IPS DF 19.7 (cell line): ENCODE results near the gene TMEM178B.

ENCODE experiments used
- DNase-seq: peaks from one replicate; pipeline ENCODE4 v3.0.0-alpha.2; 2013; ENCODE audit warnings: low read depth, low spot score

TMEM178B gene

GRCh38 chr7:141421306-141421705 is 347.4 kb downstream of the TMEM178B start:
- no peak for DNase-seq

- DNase-seq = no peak
Measured at GRCh38 chr7:141427134-141427533, 353.3 kb downstream of the TMEM178B start.

DNA sequence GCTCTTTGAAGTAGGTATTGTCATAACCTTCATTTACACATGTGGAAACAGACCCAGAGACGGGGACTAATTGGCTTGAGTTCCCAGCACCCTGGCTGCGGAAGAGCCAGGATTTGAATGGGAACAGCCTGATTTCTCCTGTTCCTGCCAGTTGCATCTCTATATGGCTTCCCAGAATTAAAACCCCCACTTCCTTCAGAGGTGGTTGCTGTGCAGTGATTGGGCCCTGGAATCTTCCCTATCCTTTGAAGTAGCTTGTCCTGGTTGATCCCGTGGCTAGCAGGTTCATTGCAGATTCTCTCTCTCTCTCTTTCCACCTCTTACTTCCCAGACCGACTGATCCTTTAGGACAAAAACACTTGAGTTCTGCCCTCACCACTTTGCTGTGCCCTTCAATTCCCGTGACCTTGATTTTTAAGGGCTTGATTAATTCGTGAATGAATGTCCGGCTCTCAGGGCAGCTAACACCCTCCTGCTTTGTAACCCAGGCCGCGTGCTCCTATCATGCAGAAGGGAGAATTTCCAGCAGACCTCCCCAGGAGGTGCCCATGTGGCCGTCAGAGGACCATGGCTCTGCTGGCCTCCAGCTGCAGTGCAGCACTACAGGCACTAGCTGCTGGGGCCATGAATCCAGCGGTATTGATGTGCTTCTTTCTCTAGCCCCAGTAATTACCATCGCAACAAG is 356.7 kb downstream of the TMEM178B start:
- DNase-seq = peak; percentile 68

DNA sequence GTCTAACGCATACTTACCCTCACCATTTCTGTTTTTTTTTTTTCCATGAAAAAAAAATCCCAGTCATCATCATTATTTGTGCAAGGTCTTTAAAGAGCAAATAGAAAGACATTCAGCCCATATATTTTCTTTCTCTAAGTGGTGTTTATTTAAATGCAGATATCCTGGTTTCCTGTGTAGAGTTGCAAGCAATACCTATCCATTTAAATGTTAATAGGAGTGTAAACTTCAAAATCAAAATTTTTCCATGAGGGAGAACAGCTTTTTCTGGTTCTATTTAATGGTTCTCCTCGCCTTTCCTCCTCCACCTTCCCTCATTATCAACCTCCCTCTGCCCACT is 357.2 kb downstream of the TMEM178B start:
- no peak for DNase-seq

DNA sequence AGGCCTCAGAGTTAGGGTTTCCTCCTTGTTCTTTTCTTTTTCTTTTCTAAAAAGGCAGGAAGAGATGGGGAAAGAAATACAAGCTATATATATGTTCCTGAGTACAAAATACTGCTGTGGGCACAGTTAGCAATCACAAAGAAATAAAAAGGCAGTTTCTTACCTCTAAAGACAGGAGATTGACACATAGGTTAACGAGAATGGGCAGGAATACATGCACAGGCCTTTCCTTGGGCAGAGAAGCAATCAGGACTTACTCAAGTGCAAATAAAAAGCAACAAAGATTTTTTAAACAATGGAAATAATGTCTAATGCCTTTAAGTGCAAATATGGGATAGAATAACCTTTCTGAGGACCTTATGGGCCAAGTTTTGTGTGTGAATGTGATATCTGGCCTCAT is 357.8 kb downstream of the TMEM178B start:
- DNase-seq = no peak

DNA sequence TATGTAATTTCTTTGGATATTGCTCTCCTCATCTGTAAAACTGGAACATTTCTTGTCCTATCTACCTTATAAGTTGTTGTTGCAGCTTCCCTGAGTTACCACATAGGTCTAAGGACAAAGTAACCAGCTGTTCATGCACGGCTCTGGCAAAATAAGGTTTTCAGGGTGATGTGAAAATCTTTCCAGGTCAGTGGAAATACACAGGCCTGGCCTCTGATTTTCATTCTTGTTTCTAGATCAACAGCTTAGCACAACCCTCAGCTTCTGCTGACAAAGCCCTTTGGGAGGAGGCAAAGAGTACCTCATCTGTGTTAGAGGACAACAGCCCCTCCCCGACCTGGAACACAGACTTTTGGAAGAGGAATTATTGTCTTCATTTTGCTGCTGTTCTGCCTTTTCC is 359.8 kb downstream of the TMEM178B start:
- DNase-seq = no peak

DNA sequence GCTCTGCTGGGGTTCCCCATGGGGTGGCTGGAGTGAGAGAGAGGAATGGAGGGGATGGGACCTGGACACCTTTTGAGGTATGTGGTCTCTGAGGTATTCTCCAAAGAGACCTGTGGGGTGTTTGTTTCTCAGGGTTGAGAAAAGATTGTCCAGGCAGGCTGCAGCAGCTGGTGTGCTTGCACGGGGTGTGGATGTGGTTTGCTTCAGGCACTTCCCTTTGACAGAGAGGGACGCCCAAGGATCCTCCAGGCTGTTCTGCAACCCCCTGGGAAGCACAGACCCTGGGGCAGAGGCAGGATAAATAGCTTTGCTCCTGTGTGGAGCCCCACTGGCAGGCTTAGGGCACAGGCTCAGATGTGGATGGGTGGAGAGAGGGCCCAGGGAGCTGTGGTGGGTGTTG is 362.3 kb downstream of the TMEM178B start:
- no peak for DNase-seq

DNA sequence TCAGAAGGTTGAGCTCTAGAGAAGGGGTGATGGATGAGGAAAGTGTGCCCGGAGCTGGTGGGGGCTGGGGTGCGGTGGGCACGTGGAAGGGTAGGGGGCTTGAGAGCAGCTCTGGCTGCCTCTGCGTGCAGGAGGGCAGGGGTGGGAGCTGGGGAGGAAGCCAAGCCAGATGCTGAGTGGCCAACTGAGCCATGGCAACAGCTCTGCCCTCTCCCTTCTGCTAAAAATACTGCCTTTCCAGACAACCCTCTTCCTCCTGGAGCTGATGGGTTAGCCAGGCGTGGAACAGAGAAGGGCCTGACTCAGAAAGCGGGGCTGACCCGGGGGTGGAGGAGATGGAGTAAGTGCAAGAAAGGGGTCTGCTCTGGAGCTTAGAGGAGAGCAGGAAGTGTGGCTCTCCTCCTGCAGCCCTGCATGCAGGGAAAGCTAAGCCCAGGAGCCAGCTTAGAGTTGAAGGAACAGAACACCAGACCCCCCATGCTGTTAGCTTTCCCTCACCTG is 362.8 kb downstream of the TMEM178B start:
- no peak for DNase-seq

GRCh38 chr7:141439164-141439563 is 365.3 kb downstream of the TMEM178B start:
- DNase-seq = no peak

DNA sequence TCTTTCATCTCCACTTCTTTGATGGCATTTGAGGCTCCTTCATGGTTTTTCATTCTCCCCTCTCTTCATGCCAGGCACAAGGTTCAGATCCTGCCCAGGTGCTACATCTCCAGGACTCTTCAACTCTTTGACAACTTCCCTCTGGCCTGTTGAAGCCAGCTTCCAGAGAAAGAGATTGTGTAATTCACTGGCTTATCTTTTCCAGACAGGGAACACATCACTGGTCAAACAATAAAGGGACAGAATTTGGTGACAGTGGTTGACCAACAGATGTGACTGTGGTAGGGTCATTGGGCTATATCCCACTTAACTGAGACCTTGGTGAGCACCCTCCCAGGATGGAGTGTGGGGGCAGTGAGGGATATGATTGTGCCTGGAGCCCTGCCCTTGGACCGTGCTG is 365.9 kb downstream of the TMEM178B start:
- no peak for DNase-seq

GRCh38 chr7:141441837-141442627 is 368.2 kb downstream of the TMEM178B start:
- DNase-seq = no peak

- no peak for DNase-seq
Measured at GRCh38 chr7:141442781-141443180, 368.9 kb downstream of the TMEM178B start.

GRCh38 chr7:141444961-141445360 is 371.1 kb downstream of the TMEM178B start:
- DNase-seq = no peak

DNA sequence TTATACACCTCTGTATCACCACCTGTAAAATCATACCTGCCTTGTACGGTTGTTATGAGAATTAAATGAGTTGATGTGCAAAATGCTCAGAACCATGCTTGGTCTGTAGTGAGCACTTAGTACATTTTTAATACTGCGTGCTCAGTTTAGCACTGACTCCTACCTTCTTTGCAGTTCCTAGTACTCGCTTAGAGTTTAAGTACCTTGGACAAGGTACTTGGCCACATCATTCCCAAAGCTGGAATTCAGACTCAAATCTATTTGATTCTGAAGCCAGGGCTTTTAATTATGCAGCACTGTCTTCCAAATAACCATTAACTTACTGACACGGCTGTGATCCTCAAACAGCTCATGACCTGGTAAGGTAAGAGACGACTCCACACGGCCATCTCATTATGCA is 377.4 kb downstream of the TMEM178B start:
- DNase-seq = no peak

DNA sequence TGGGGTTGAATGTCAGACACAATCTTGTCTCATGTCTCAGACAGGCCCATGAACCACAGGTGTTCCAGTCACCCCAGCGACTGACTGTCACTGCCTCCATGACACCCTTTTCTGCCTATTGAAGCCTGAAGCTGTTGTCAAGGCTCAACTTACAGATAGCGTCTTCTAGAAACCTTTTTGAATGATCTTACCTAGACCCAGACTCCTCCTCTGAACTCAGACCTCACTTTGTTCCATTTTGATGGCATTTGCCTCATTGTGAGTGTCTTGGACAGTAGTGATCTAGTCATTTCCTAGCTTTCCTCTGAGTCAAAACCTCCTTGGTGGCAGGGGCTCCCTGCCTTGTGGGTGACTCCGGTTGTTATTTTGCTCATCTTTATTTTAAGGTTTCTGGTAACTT is 379.0 kb downstream of the TMEM178B start:
- DNase-seq = no peak

DNA sequence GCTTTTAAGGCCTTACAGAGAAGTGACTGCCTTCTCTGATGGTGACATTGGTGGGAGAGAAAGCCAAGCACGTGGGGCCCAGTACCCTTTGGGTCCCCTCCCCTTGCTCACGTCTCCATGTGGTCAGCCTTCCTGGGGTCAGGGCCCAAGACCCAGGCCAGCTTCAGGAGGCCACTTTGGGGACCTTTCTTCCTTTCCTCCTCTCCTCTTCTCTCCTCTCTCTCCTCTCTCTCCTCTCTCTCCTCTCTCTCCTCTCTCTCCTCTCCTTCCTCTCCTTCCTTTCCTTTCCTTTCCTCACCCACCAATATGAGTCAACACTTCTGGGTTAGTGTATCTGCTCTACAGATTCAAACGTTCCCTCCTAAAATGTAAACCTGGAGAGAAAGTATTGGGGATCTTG is 380.5 kb downstream of the TMEM178B start:
- DNase-seq = no peak

- DNase-seq = no peak
Measured at GRCh38 chr7:141455723-141456122, 381.9 kb downstream of the TMEM178B start.

GRCh38 chr7:141456298-141456697 is 382.4 kb downstream of the TMEM178B start:
- DNase-seq = no peak

GRCh38 chr7:141456711-141457110 is 382.8 kb downstream of the TMEM178B start:
- no peak for DNase-seq

GRCh38 chr7:141460781-141461715 is 387.2 kb downstream of the TMEM178B start:
- no peak for DNase-seq

GRCh38 chr7:141461924-141462323 is 388.1 kb downstream of the TMEM178B start:
- no peak for DNase-seq

DNA sequence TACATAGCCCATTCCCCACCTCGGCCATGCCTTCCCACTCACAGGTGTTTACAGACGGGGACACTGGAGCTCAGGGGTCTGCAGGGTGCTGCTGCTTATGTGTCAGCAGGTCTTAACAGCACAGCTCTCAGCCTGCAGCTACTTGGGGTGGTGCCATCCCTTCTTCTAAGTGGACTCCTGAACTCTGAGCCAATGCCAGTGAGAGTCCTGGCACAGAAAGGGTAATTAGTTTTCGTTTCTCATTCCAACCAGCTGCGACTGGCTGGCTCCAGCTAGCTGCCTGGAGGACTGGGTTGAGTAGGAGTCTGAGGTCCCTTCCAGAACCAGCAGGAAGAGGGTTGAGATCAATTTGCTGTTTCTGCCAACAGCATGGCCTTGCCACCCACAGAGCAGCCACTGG is 389.1 kb downstream of the TMEM178B start:
- no peak for DNase-seq
